Endothelial cell of umbilical vein (primary cell): ENCODE measurements around the gene OR2V1. TPM values are rescaled to one million over a fixed set of nuclear protein-coding genes. Genes with fewer than 3 reads are reported as not detected.
"Not testable (repeated sequence)": the region's sequence is repeated elsewhere in the genome, so short reads cannot be mapped to it uniquely, and the experiment has no call there.

Experiments used
- BruUV-seq: library from RNA; stranded (reverse); fragments of 400-500 nt; replicated peaks from 2 replicates; lab custom pipeline; 2021; lab: Mats Ljungman, UMichigan
- CTCF ChIA-PET: fragments of 300-600, 350-600 bp; sonication (Branson Sonifier 250); formaldehyde crosslinking; loops from one replicate; lab custom pipeline; 2021; ENCODE audit warnings: antibody characterized with exemption, inconsistent platforms; lab: Charles Lee
- POLR2A ChIA-PET: fragments of 300-600, 350-600 bp; sonication (Branson Sonifier 250); formaldehyde crosslinking; loops from one replicate; lab custom pipeline; 2021; ENCODE audit warnings: antibody characterized with exemption, inconsistent platforms; lab: Charles Lee
- DNase-seq: peaks from one replicate; pipeline ENCODE4 v3.0.0-alpha.2; 2011; ENCODE audit warnings: low read depth, low spot score
- FAIRE-seq: peaks from 2 replicates; lab custom pipeline; 2011; peaks lifted over from hg19 to GRCh38; lab: Jason Lieb, UNC
- H2AFZ ChIP-seq: 2 replicates; pipeline ENCODE4 v1.6.0; 2012; ENCODE audit warnings: low read depth, low read length, control low read depth, inconsistent platforms
- H3K27ac ChIP-seq: 2 replicates; pipeline ENCODE4 v1.5.1; 2011; ENCODE audit warnings: low read depth, mild to moderate bottlenecking, control low read depth, low read length, moderate library complexity; ENCODE audit not compliant: insufficient read depth
- H3K27me3 ChIP-seq, 2 experiments: 2 replicates each; pipeline versions ENCODE4 v1.6.0 to v1.6.1; 2011; ENCODE audit warnings: low read length in 2 of 2, mixed read lengths in 1 of 2; ENCODE audit not compliant: control insufficient read depth in 2 of 2, insufficient read depth in 2 of 2
- H3K36me3 ChIP-seq, 2 experiments: 2 replicates in 1 of 2; 3 replicates in 1 of 2; pipeline ENCODE4 v1.5.1; 2011; ENCODE audit warnings: low read length in 2 of 2, mild to moderate bottlenecking in 1 of 2, moderate library complexity in 1 of 2; ENCODE audit not compliant: control insufficient read depth in 2 of 2, insufficient read depth in 2 of 2; ENCODE audit errors: extremely low read depth in 1 of 2
- H3K4me1 ChIP-seq: 3 replicates; pipeline ENCODE4 v1.5.1; 2011; ENCODE audit warnings: mild to moderate bottlenecking, low read length; ENCODE audit not compliant: control insufficient read depth, insufficient read depth; ENCODE audit errors: extremely low read depth
- H3K4me2 ChIP-seq: 2 replicates; pipeline ENCODE4 v1.6.1; 2011; ENCODE audit warnings: low read length, control low read depth, mixed read lengths; ENCODE audit not compliant: insufficient read depth
- H3K4me3 ChIP-seq, 3 experiments: fragments of 200-600 bp in 1 of 3; sonication (generic), shearing (Covaris generic) in 1 of 3; replicated peaks in 1 of 3; 2 replicates each; pipeline ENCODE4 v1.5.1; 2011 to 2016; ENCODE audit warnings: control low read depth in 3 of 3, low read length in 3 of 3, mild to moderate bottlenecking in 2 of 3, inconsistent platforms in 1 of 3, low read depth in 1 of 3, moderate library complexity in 1 of 3; ENCODE audit not compliant: insufficient read depth in 1 of 3
- H3K79me2 ChIP-seq: 2 replicates; pipeline ENCODE4 v1.6.0; 2012; ENCODE audit warnings: low read length, inconsistent platforms; ENCODE audit not compliant: control insufficient read depth, insufficient read depth
- H3K9ac ChIP-seq: replicated peaks from 2 replicates; pipeline ENCODE3; 2011; ENCODE audit warnings: low read length, control low read depth; ENCODE audit not compliant: insufficient read depth; ENCODE audit errors: extremely low read depth
- H3K9me1 ChIP-seq: replicated peaks from 3 replicates; pipeline ENCODE4 v1.6.0; 2011; ENCODE audit warnings: mild to moderate bottlenecking, low read length; ENCODE audit not compliant: control insufficient read depth, insufficient read depth; ENCODE audit errors: extremely low read depth
- H3K9me3 ChIP-seq: replicated peaks from 2 replicates; pipeline ENCODE4 v1.5.1; 2012; ENCODE audit warnings: low read length, inconsistent platforms; ENCODE audit not compliant: control insufficient read depth, insufficient read depth
- H4K20me1 ChIP-seq: replicated peaks from 2 replicates; pipeline ENCODE3; 2011; ENCODE audit warnings: mild to moderate bottlenecking, low read length; ENCODE audit not compliant: control insufficient read depth, insufficient read depth; ENCODE audit errors: extremely low read depth
- EZH2 ChIP-seq: IDR thresholded peaks from 2 replicates; pipeline ENCODE4 v1.6.1; 2012; ENCODE audit warnings: borderline replicate concordance, low read depth, mild to moderate bottlenecking, moderate library complexity, low read length, inconsistent platforms; ENCODE audit not compliant: severe bottlenecking
- FOS ChIP-seq: IDR thresholded peaks from 2 replicates; pipeline ENCODE4 v1.6.1; 2011; ENCODE audit warnings: mild to moderate bottlenecking, low read length, moderate library complexity, borderline replicate concordance; ENCODE audit not compliant: insufficient read depth
- GATA2 ChIP-seq: IDR thresholded peaks from 2 replicates; pipeline ENCODE4 v1.7.0; 2011; ENCODE audit warnings: low read depth, mild to moderate bottlenecking, moderate library complexity, mixed read lengths, low read length; ENCODE audit not compliant: insufficient read length, insufficient read depth
- JUN ChIP-seq: IDR thresholded peaks from 2 replicates; pipeline ENCODE4 v1.6.1; 2011; ENCODE audit warnings: borderline replicate concordance, low read depth; ENCODE audit not compliant: insufficient read length, insufficient read depth
- MAX ChIP-seq: IDR thresholded peaks from 2 replicates; pipeline ENCODE4 v1.6.1; 2011; ENCODE audit not compliant: insufficient read depth, insufficient read length
- MYC ChIP-seq: IDR thresholded peaks from one replicate; pipeline ENCODE4 v1.6.1; 2011; ENCODE audit warnings: mild to moderate bottlenecking, low read depth, low read length
- POLR2A ChIP-seq: IDR thresholded peaks from 2 replicates; pipeline ENCODE4 v1.6.1; 2012; ENCODE audit warnings: low read depth, mild to moderate bottlenecking, control low read depth, low read length
- POLR2AphosphoS5 ChIP-seq: IDR thresholded peaks from 2 replicates; pipeline ENCODE4 v1.6.1; 2012; ENCODE audit warnings: low read depth, mild to moderate bottlenecking, control low read depth, low read length, moderate library complexity; ENCODE audit not compliant: insufficient read depth
- dilution Hi-C: fragments of 300-500 bp; cut with MboI; formaldehyde crosslinking; loops from one replicate; pipeline ENCODE4 v1.15.0; 2019; ENCODE audit warnings: low sequenced_read_pairs; ENCODE audit not compliant: extremely low pct_ligation_motif_present
- intact Hi-C: fragments of 100-400 bp; cut with micrococcal nuclease; formaldehyde crosslinking; loops from one replicate; pipeline ENCODE4 v1.10.0; 2022
- polyA plus RNA-seq, 4 experiments: library from polyadenylated mRNA; depleted of rRNA in 3 of 4; stranded (reverse) in 3 of 4; unstranded in 1 of 4; fragments of >200 nt; gene quantifications; 2 replicates each; pipeline versions ENCODE4 v1.2.1 to v1.2.3, GENCODE V29; 2011 to 2012; ENCODE audit warnings: missing spikeins in 1 of 4
- total RNA-seq: library from RNA; stranded (reverse); gene quantifications from 2 replicates; pipeline ENCODE4 v1.2.3, GENCODE V29; 2021
- TF ChIP-seq, protein P1 (sequence below), 2 donors: IDR thresholded peaks; 1 replicate in 1 of 2; 2 replicates in 1 of 2; pipeline ENCODE4 v1.5.1; 2011; ENCODE audit warnings: low read length in 2 of 2, mild to moderate bottlenecking in 2 of 2, moderate library complexity in 2 of 2, control low read depth in 1 of 2, inconsistent platforms in 1 of 2, low read depth in 1 of 2; ENCODE audit not compliant: insufficient read depth in 1 of 2; ENCODE audit errors: extremely low read depth in 1 of 2

Gene OR2V1
- total and polyA plus RNA-seq, 2 donors (not counting 3 experiments of a cell fraction or from before 2014, with no cell fraction given): not detected

GRCh38 chr5:181114284-181114843, 16.6 kb downstream of the OR2V1 start:
- Histone ChIP-seq H2AFZ (peak overlapping the region; percentile 38), H3K27me3 (peaks cover 22 to 37% of the 10 kb centered on the region in 2 experiments), H3K79me2 (no peaks in the 10 kb centered on the region), H3K27ac (no peak overlapping the region), H4K20me1 (no peaks in the 10 kb centered on the region), H3K4me3 (no peak overlapping the region), H3K36me3 (no peaks in the 10 kb centered on the region), H3K4me1 (peaks cover 4% of the 10 kb centered on the region), H3K4me2 (no peak overlapping the region), H3K9me3 (no peaks in the 10 kb centered on the region), H3K9ac (no peak overlapping the region), H3K9me1 (no peaks in the 10 kb centered on the region)
- BruUV-seq: no TSS peak
- dilution Hi-C loops: no loop called here
- CTCF ChIA-PET: interaction anchor here (1.3 kb wide), 1 partner anchor 14 kb away, joined by 4 read pairs; no protein-coding TSS in a partner anchor
- DNase-seq (no peak), FAIRE-seq (no peak)
- POLR2A ChIA-PET: no interaction called here
- intact Hi-C loops: no loop called here
- no peak for TF ChIP-seq GATA2
- TF ChIP-seq EZH2: no peak
- TF ChIP-seq POLR2A: no peak
- TF ChIP-seq JUN: no peak
- TF ChIP-seq FOS: no peak
- TF ChIP-seq MAX: no peak
- no peak for TF ChIP-seq MYC
- no peak for TF ChIP-seq POLR2AphosphoS5
- TF ChIP-seq, protein P1, sequence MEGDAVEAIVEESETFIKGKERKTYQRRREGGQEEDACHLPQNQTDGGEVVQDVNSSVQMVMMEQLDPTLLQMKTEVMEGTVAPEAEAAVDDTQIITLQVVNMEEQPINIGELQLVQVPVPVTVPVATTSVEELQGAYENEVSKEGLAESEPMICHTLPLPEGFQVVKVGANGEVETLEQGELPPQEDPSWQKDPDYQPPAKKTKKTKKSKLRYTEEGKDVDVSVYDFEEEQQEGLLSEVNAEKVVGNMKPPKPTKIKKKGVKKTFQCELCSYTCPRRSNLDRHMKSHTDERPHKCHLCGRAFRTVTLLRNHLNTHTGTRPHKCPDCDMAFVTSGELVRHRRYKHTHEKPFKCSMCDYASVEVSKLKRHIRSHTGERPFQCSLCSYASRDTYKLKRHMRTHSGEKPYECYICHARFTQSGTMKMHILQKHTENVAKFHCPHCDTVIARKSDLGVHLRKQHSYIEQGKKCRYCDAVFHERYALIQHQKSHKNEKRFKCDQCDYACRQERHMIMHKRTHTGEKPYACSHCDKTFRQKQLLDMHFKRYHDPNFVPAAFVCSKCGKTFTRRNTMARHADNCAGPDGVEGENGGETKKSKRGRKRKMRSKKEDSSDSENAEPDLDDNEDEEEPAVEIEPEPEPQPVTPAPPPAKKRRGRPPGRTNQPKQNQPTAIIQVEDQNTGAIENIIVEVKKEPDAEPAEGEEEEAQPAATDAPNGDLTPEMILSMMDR (IDR thresholded peaks at IDR 0.05; ENCODE audit: extremely low read depth in 1 of 2, insufficient read depth in 1 of 2, low read depth in 1 of 2, low read length in 2 of 2): no peak

DNA sequence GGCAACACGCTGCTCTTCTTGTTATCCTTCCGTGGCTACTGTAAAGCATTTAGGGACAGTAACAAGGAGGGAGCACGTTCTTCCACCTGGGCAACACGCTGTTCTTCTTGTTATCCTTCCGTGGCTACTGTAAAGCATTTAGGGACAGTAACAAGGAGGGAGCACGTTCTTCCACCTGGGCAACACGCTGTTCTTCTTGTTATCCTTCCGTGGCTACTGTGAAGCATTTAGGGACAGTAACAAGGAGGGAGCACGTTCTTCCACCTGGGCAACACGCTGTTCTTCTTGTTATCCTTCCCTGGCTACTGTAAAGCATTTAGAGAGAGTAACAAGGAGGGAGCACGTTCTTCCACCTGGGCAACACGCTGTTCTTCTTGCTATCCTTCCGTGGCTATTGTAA, 17.4 kb downstream of the OR2V1 start:
- H3K36me3 ChIP-seq, DNase-seq, H3K9me1 ChIP-seq, intact Hi-C loops, BruUV-seq, dilution Hi-C loops, H4K20me1 ChIP-seq, H3K4me3 ChIP-seq, FAIRE-seq, POLR2A ChIA-PET, H3K9me3 ChIP-seq, H3K4me1 ChIP-seq, CTCF ChIA-PET, H3K79me2 ChIP-seq, H3K9ac ChIP-seq, H3K4me2 ChIP-seq, H3K27ac ChIP-seq, H2AFZ ChIP-seq: not testable (repeated sequence)
- peaks cover 22 to 37% of the 10 kb centered on the region in 2 experiments for H3K27me3 ChIP-seq
